GM12873 (cell line): ENCODE data around the gene SPINK7.

Experiments used
- TF ChIP-seq, protein P1 (sequence below): IDR thresholded peaks from 2 replicates; pipeline ENCODE4 v1.5.1; 2012; ENCODE audit warnings: low read depth, mild to moderate bottlenecking, moderate library complexity, low read length, control low read depth; ENCODE audit not compliant: insufficient read depth; ENCODE audit errors: missing control alignments

The SPINK7 gene

DNA sequence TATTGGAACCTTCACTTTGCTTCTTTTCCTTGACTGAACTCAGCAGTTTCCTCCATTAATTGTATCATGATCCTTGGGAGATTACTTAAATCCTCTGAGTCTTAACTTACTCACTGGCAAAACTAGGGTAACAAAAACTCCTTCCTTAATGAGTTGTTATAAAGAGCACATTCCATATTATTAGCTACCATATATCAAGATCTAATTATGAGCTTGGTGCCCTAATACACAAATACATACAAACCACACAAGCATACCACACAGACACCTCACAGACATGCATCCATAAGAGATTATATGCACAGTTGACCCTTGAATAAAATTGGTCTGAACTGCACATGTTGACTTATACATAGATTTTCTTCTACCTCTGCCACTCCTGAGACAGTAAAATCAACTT is 2.5 kb upstream of the SPINK7 start:
- TF ChIP-seq, protein P1, sequence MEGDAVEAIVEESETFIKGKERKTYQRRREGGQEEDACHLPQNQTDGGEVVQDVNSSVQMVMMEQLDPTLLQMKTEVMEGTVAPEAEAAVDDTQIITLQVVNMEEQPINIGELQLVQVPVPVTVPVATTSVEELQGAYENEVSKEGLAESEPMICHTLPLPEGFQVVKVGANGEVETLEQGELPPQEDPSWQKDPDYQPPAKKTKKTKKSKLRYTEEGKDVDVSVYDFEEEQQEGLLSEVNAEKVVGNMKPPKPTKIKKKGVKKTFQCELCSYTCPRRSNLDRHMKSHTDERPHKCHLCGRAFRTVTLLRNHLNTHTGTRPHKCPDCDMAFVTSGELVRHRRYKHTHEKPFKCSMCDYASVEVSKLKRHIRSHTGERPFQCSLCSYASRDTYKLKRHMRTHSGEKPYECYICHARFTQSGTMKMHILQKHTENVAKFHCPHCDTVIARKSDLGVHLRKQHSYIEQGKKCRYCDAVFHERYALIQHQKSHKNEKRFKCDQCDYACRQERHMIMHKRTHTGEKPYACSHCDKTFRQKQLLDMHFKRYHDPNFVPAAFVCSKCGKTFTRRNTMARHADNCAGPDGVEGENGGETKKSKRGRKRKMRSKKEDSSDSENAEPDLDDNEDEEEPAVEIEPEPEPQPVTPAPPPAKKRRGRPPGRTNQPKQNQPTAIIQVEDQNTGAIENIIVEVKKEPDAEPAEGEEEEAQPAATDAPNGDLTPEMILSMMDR = no peak

DNA sequence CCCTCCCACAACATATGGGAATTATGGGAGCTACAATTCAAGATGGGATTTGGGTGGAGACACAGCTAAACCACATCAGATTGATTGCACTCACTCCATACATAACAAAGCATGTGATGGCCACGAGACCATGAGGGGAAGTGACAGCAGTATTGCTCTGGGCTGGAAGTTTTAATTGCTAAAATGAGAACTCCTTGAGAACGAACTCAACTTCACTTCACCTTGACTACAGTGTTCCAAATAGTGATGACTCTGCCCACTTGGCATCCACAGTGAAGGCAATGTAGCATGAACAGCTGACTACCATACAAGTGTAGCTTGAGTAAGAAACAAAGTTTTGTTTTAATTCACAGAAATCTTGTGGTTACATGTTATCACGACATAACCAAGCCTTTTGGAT is 739 bp upstream of the SPINK7 start:
- TF ChIP-seq, protein P1 = no peak

DNA sequence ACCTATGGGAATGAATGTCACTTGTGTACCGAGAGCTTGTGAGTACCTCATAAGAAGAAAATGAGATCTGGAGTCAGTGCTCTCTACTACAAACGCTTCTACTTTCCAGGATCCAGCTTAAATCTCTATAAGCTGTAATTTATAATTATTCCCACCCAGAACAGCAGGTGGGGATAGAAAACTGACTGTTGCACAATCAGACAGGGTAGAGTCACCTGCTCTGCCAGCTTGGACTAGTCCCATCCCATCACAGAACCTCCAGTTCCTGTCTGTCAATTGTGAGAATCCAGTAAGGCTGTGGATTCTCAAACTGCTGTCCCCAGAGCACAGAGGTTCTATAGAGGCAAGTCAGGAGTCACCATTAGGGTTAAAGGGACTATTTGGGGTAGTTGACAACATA is 2.0 kb downstream of the SPINK7 start:
- TF ChIP-seq, protein P1 = no peak

DNA sequence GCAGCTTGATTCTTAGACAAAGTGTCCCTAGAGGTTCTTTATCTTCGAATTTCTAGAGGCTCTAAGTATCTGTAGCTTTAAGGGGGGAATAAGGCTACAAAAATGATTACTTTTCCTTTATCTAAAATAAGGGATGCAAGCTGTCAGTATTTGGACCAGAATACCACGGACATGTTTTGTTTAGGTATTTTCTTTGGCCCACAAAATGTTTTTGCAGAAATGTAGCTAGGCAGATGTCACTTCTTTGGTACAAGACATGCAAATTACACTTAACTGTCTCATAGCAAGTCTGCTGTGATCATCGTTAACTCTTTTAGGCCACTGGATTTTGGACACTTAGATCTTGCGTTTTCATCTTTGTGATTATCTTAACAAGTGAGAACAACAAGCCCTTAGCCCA is 2.5 kb downstream of the SPINK7 start:
- TF ChIP-seq, protein P1 = no peak

DNA sequence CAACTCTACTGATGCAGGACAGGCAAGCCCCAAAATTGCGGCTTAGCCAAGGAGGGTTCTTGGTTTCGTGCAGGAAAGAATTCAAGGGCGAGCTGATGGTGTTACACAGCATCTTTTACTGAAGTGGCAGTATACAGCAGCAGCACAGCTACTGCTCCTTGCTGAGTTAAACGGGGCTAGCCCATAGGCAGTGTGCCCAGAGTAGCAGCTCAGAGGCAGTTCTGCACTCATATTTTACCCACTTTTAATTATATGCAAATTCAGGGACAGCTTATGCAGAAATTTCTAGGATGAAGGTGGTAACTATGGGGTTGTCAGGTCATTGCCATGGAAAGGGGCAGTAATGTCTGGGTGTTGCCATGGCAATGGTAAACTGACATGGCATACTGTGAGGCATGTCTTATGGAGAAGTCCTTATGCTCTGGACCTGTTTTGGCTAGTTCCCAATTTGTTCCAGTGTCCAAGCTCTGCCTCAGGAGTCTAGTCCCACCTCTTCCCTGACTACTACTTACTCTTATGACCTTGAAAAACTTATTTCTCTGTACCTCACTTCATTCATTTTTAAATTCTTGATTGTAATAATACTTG is 21.1 kb downstream of the SPINK7 start:
- TF ChIP-seq, protein P1 = no peak

DNA sequence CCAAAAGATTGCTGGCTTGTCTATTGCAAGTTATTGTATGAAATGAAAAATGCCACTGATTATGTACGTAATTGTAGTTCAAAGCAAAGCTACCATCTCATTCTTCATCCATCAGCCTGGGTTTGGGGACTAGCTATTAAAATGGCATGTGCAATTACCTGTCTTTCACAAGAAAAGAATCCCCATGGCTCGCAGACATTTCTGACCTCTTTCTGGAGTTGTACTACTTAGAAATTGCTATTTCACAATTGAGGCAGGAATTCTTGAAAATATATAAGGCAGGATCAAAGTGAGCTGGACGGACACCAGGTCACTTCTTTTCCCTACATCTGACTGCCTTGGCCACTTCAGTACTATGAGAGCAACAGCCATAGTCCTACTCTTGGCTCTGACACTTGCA is 23.0 kb downstream of the SPINK7 start, which contains the start of gene SPINK9:
TSS of gene SPINK9 (plus strand) at position 301 of the 400 bp plus-strand sequence. CDS start at position 356, 55 bp downstream.
- TF ChIP-seq, protein P1 = no peak

DNA sequence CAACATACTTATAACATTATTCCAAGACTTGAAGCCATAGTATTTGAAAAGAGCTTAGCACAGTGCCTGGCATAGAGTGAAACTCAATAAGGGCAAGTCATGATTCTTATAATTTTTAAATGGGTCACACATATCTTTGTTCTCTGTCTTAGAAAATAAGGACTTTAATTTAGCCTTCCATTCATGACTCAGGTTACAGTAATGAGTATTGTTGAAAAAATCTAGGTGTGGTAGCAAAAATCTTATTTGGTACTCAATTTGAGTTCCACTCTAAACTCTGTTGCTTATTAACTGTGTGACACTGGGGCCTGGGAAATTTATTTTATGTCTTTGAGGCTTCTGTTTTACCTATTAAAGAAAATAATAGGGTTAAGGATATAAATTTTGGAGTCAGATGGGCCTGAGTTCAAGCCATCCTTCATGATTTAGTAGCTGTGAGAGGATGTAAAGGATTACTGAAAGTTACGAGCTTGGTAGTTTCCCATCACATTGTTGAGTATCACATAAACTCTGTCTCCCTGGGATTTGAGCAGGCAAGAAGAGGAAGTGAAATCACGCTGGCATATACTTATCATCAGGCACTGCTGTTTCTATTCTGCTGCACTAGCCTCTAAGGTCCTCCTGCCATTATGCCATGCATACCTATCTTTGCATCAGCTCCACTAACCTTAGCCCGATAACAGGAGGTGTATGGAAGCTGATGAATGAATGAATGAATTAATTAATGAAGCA is 24.6 kb downstream of the SPINK7 start:
- TF ChIP-seq, protein P1 = no peak
